DOHH2 (cell line): Measurements from ENCODE around the gene DNMT3A.
A peak's percentile ranks its signal among the peaks of the same experiment; 100 is the strongest.

Experiments used
- H3F3A ChIP-seq: fragments of 200-600 bp; sonication (generic), shearing (Covaris generic); 2 replicates; pipeline ENCODE4 v1.6.0; 2016; ENCODE audit warnings: antibody characterized with exemption, mild to moderate bottlenecking; ENCODE audit not compliant: control insufficient read depth, insufficient read depth
- H3K27ac ChIP-seq: fragments of 200-600 bp; sonication (generic); 2 replicates; pipeline ENCODE4 v1.5.1; 2014; ENCODE audit warnings: low read depth, mild to moderate bottlenecking, low read length, moderate library complexity
- H3K27me3 ChIP-seq: fragments of 200-600 bp; sonication (generic); 2 replicates; pipeline ENCODE4 v1.6.1; 2014; ENCODE audit warnings: mild to moderate bottlenecking, low read length, mixed read lengths; ENCODE audit not compliant: control insufficient read depth
- H3K36me3 ChIP-seq: fragments of 200-600 bp; sonication (generic); 2 replicates; pipeline ENCODE4 v1.6.1; 2014; ENCODE audit warnings: mild to moderate bottlenecking, low read length, moderate library complexity, mixed read lengths; ENCODE audit not compliant: control insufficient read depth
- H3K4me1 ChIP-seq: fragments of 200-600 bp; sonication (generic); 2 replicates; pipeline ENCODE4 v1.6.1; 2014; ENCODE audit warnings: mild to moderate bottlenecking, low read length, mixed read lengths; ENCODE audit not compliant: control insufficient read depth
- H3K4me2 ChIP-seq: fragments of 200-600 bp; sonication (generic); 2 replicates; pipeline ENCODE4 v1.6.0; 2014; ENCODE audit warnings: mild to moderate bottlenecking, low read length, moderate library complexity
- H3K4me3 ChIP-seq: fragments of 200-600 bp; sonication (generic); 2 replicates; pipeline ENCODE4 v1.5.1; 2014; ENCODE audit warnings: mild to moderate bottlenecking, low read length, mixed read lengths
- H3K79me2 ChIP-seq: fragments of 200-600 bp; sonication (generic); 2 replicates; pipeline ENCODE4 v1.6.1; 2014; ENCODE audit warnings: mild to moderate bottlenecking, low read length, mixed read lengths; ENCODE audit not compliant: control insufficient read depth
- H3K9me2 ChIP-seq: fragments of 200-600 bp; sonication (generic); replicated peaks from 2 replicates; pipeline ENCODE4 v1.6.1; 2014; ENCODE audit warnings: mild to moderate bottlenecking, low read length, mixed read lengths; ENCODE audit not compliant: control insufficient read depth
- H3K9me3 ChIP-seq: fragments of 200-600 bp; sonication (generic); 2 replicates; pipeline ENCODE4 v1.6.1; 2014; ENCODE audit warnings: antibody characterized with exemption, low read length, mixed read lengths; ENCODE audit not compliant: control insufficient read depth, insufficient read depth
- H4K20me1 ChIP-seq: fragments of 200-600 bp; sonication (generic); 2 replicates; pipeline ENCODE4 v1.6.0; 2014; ENCODE audit warnings: low read depth, mild to moderate bottlenecking, antibody characterized with exemption, low read length, moderate library complexity; ENCODE audit not compliant: control insufficient read depth, insufficient read depth
- EZH2phosphoT487 ChIP-seq: fragments of 200-600 bp; sonication (generic); IDR thresholded peaks from 2 replicates; pipeline ENCODE4 v1.6.1; 2017; ENCODE audit warnings: borderline replicate concordance, mild to moderate bottlenecking, antibody characterized with exemption, low read length, moderate library complexity, mixed read lengths
- TF ChIP-seq, protein P1 (sequence below): fragments of 200-600 bp; sonication (generic); IDR thresholded peaks from one replicate; pipeline ENCODE4 v1.5.1; 2014; ENCODE audit warnings: antibody characterized with exemption, mild to moderate bottlenecking, low read depth, low read length; ENCODE audit not compliant: poor library complexity, severe bottlenecking

DNMT3A gene

GRCh38 chr2:25295621-25296020 lies 46.1 kb downstream of the DNMT3A start:
- Histone ChIP-seq H3F3A (peaks cover 4% of the 10 kb centered on the region; the same call in 1 of the 2 replicates), H3K79me2 (no peaks in the 10 kb centered on the region), H3K27ac (peak overlapping the region; percentile 75), H3K9me2 (no peaks in the 10 kb centered on the region), H3K9me3 (no peaks in the 10 kb centered on the region), H3K4me3 (peak overlapping the region; percentile 72), H3K4me2 (peak overlapping the region; percentile 95), H3K4me1 (peaks cover 32% of the 10 kb centered on the region), H3K36me3 (no peaks in the 10 kb centered on the region), H4K20me1 (no peaks in the 10 kb centered on the region), H3K27me3 (no peaks in the 10 kb centered on the region)
- TF ChIP-seq, protein P1, sequence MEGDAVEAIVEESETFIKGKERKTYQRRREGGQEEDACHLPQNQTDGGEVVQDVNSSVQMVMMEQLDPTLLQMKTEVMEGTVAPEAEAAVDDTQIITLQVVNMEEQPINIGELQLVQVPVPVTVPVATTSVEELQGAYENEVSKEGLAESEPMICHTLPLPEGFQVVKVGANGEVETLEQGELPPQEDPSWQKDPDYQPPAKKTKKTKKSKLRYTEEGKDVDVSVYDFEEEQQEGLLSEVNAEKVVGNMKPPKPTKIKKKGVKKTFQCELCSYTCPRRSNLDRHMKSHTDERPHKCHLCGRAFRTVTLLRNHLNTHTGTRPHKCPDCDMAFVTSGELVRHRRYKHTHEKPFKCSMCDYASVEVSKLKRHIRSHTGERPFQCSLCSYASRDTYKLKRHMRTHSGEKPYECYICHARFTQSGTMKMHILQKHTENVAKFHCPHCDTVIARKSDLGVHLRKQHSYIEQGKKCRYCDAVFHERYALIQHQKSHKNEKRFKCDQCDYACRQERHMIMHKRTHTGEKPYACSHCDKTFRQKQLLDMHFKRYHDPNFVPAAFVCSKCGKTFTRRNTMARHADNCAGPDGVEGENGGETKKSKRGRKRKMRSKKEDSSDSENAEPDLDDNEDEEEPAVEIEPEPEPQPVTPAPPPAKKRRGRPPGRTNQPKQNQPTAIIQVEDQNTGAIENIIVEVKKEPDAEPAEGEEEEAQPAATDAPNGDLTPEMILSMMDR: no peak
- no peak for TF ChIP-seq EZH2phosphoT487

DNA sequence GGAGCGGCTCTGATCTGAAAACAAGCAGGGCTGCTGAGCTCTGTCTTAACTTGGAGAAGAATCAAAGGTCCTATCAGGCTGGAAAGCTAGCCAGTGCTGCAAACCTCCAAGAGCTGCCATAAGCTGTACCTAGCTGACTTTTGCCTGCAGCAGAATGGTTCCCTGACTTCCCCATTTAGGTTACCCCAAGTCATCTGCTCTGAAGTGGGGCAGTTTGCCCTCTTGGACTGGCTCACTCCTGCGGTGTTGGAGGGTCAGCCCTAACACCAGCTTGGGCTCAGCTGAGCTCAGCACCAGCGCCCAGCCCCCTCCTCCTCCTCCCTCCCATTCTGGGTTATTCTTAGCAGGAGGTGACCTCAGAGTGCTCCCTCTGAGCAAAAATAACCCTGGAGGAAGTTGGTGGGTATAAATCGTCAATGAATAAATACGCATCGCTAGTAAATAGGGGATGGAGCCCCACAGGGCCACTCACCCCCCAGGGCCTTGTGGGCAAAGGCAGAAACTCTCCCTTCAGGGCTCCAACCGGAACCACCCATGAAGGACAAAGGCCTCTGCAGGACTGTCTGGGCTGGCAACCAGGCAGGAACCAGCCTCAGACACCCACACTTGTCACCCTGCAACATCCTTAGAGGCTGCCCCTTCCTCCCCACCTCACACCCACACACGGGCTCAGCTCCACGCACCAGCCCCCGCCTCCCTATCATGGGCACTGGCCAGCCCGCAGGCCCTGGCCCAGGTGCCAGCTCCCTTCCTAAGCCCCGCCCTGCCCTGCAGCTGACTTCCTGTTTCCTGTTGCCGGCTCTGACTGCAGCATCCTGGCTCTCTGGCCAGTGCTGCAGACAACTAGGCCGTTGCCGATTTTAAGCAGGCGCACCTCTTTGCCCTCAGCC lies 46.9 kb downstream of the DNMT3A start:
- Histone ChIP-seq H3K4me3 (peak overlapping the region; percentile 72), H3F3A (peaks cover 4% of the 10 kb centered on the region; the same call in 1 of the 2 replicates), H3K27ac (peak overlapping the region; percentile 75), H3K4me1 (peaks cover 32% of the 10 kb centered on the region), H3K36me3 (no peaks in the 10 kb centered on the region), H3K27me3 (no peaks in the 10 kb centered on the region), H3K79me2 (no peaks in the 10 kb centered on the region), H4K20me1 (no peaks in the 10 kb centered on the region), H3K9me2 (no peaks in the 10 kb centered on the region), H3K9me3 (no peaks in the 10 kb centered on the region), H3K4me2 (peak overlapping the region; percentile 95)
- TF ChIP-seq, protein P1: no peak
- no peak for TF ChIP-seq EZH2phosphoT487

DNA sequence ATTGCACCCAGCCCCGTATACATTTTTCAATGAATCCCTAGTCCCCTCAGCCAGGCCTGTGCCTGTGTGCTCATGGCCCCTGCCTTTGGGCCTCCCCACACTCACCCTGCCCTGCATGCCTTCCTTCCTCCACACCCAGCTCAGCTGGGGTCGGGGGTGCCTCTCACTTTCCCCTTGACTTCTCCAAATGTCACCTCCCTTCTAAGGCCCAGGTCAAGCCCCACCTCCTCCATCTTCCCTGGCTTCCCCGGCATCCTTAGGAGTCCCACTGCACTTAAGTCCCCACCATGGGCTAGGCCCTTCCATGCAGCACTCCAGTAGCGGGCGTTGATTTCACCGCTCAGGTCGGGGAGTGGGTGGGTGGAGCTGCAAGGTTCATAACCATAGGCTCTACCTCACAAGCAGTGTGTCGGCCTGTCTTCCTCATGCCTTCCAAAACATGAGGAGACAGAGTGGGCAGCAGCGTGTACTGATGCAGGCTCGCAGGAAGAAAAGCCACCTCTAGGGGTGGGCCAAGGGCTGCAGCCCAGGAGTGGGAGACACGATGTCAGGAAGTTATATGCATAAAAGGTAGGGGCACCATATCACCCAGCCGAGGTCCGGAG lies 47.7 kb downstream of the DNMT3A start:
- H3K4me1 ChIP-seq: peaks cover 32% of the 10 kb centered on the region
- no peaks in the 10 kb centered on the region for H3K27me3 ChIP-seq
- TF ChIP-seq, protein P1: peak; percentile 17
- TF ChIP-seq EZH2phosphoT487: no peak
- H3K36me3 ChIP-seq: no peaks in the 10 kb centered on the region
- H3K9me2 ChIP-seq: no peaks in the 10 kb centered on the region
- H3K9me3 ChIP-seq: no peaks in the 10 kb centered on the region
- H3K27ac ChIP-seq: peak overlapping the region; percentile 75
- no peaks in the 10 kb centered on the region for H3K79me2 ChIP-seq
- H3F3A ChIP-seq: peaks cover 4% of the 10 kb centered on the region; the same call in 1 of the 2 replicates
- no peaks in the 10 kb centered on the region for H4K20me1 ChIP-seq
- peak overlapping the region; percentile 95 for H3K4me2 ChIP-seq
- H3K4me3 ChIP-seq: peak overlapping the region; percentile 72
